GM12865 (cell line): ENCODE data around the gene SLC8A2.

Experiments
- DNase-seq: peaks from one replicate; pipeline ENCODE4 v3.0.0; 2010; ENCODE audit warnings: low read depth
- H3K4me3 ChIP-seq: 2 replicates; pipeline ENCODE4 v1.5.1; 2011; ENCODE audit warnings: mild to moderate bottlenecking, low read depth, low read length, control low read depth
- CTCF ChIP-seq: IDR thresholded peaks from 2 replicates; pipeline ENCODE4 v1.5.1; 2011; ENCODE audit warnings: low read length, control low read depth, low read depth, inconsistent platforms; ENCODE audit not compliant: insufficient read depth; ENCODE audit errors: missing control alignments

SLC8A2 gene

GRCh38 chr19:47497050-47497766 lies 25.5 kb upstream of the SLC8A2 start:
- no peak for TF ChIP-seq CTCF
- DNase-seq: no peak
- no peak overlapping the region for H3K4me3 ChIP-seq

- H3K4me3 ChIP-seq: no peak overlapping the region
- DNase-seq: no peak
- no peak for TF ChIP-seq CTCF
Measured at GRCh38 chr19:47495478-47496372, 24.0 kb upstream of the SLC8A2 start.

GRCh38 chr19:47494729-47495128 lies 23.0 kb upstream of the SLC8A2 start:
- DNase-seq: no peak
- TF ChIP-seq CTCF: no peak
- no peak overlapping the region for H3K4me3 ChIP-seq

DNA sequence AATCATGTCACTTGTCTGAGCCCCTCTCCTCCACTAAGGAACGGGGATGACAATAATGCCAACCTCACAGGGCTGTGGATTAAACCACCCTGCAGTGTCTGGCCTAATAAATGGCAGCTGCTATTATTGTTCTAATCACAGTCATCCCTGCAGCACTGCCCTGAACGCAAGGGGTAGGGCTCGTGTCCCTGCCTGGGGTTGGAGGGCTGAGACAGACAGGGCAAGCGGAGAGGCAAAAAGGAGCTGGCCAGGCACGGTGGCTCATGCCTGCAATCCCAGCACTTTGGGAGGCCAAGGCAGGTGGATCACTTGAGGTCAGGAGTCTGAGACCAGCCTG lies 22.5 kb upstream of the SLC8A2 start:
- H3K4me3 ChIP-seq: no peak overlapping the region
- TF ChIP-seq CTCF: no peak
- no peak for DNase-seq

GRCh38 chr19:47493378-47494210 lies 21.9 kb upstream of the SLC8A2 start:
- no peak for DNase-seq

More at GRCh38 chr19:47493378-47494210, 21.9 kb upstream of the SLC8A2 start:
- H3K4me3 ChIP-seq: no peak overlapping the region
- TF ChIP-seq CTCF: no peak
